Urinary bladder (tissue), 4 donors: ENCODE results near the gene TBC1D8. TPM values are rescaled to one million over a fixed set of nuclear protein-coding genes. Genes with fewer than 3 reads are reported as not detected.

Source experiments
- DNase-seq: peaks from one replicate; pipeline ENCODE4 v3.0.0-alpha.2; 2015; ENCODE audit errors: extremely low spot score
- H3K27ac ChIP-seq: one replicate; pipeline ENCODE4 v1.5.1; 2013; ENCODE audit warnings: low read depth, mild to moderate bottlenecking, moderate library complexity
- H3K36me3 ChIP-seq: one replicate; pipeline ENCODE4 v1.6.1; 2013; ENCODE audit warnings: mild to moderate bottlenecking, moderate library complexity; ENCODE audit not compliant: insufficient read depth
- H3K4me1 ChIP-seq: one replicate; pipeline ENCODE4 v1.6.1; 2013; ENCODE audit warnings: mild to moderate bottlenecking, moderate library complexity; ENCODE audit not compliant: insufficient read depth
- H3K4me3 ChIP-seq: one replicate; pipeline ENCODE4 v1.5.1; 2013; ENCODE audit warnings: low read depth, low read length
- WGBS: extraction: QIAGEN DNeasy Blood & Tissue Kit; methylation state at CpG from one replicate; pipeline ENCODE4 v1.1.7; 2013; 5-methylcytosine and 5-hydroxymethylcytosine counted together
- polyA plus RNA-seq: library from polyadenylated mRNA; stranded (reverse); fragments of 200-250 nt; gene quantifications from one replicate; pipeline ENCODE4 v1.2.3, GENCODE V29; 2013
- total RNA-seq: library from RNA; depleted of rRNA; stranded (reverse); fragments of >200 nt; gene quantifications from one replicate; pipeline ENCODE4 v1.2.3, GENCODE V29; 2014
- donor health status: healthy with polysubstance abuse.
- donor health status: healthy.

TBC1D8 gene
- total and polyA plus RNA-seq, 2 donors, result 14.0 to 19.0 TPM

GRCh38 chr2:100976645-100977391, 174.4 kb downstream of the TBC1D8 start:
- WGBS, result 80% methylated on average over 19 of the region's 19 CpGs
- Histone ChIP-seq H3K4me3 (no peak overlapping the region), H3K27ac (no peak overlapping the region), H3K4me1 (no peaks in the 10 kb centered on the region), H3K36me3 (no peaks in the 10 kb centered on the region)
- DNase-seq, result no peak

- no peaks in the 10 kb centered on the region for H3K36me3 ChIP-seq
- H3K27ac ChIP-seq, result no peak overlapping the region
- H3K4me3 ChIP-seq, result no peak overlapping the region
- WGBS, result 92% methylated on average over 6 of the region's 6 CpGs
- H3K4me1 ChIP-seq, result no peaks in the 10 kb centered on the region
- DNase-seq, result no peak
Measured at GRCh38 chr2:100976061-100976460, 175.1 kb downstream of the TBC1D8 start.

GRCh38 chr2:100975521-100975785, 175.7 kb downstream of the TBC1D8 start:
- no peak for DNase-seq
- no peak overlapping the region for H3K27ac ChIP-seq
- H3K4me1 ChIP-seq, result no peaks in the 10 kb centered on the region
- H3K36me3 ChIP-seq, result no peaks in the 10 kb centered on the region
- no peak overlapping the region for H3K4me3 ChIP-seq
- 97% methylated on average over 7 of the region's 7 CpGs for WGBS

- no peak for DNase-seq
- no peaks in the 10 kb centered on the region for H3K36me3 ChIP-seq
- H3K27ac ChIP-seq, result no peak overlapping the region
- no peak overlapping the region for H3K4me3 ChIP-seq
- WGBS, result 92% methylated on average over 22 of the region's 22 CpGs
- no peaks in the 10 kb centered on the region for H3K4me1 ChIP-seq
Measured at GRCh38 chr2:100974712-100975520, 176.3 kb downstream of the TBC1D8 start.

GRCh38 chr2:100972452-100972851, 178.7 kb downstream of the TBC1D8 start:
- 85% methylated on average over 7 of the region's 7 CpGs for WGBS
- Histone ChIP-seq H3K36me3 (no peaks in the 10 kb centered on the region), H3K4me3 (no peak overlapping the region), H3K27ac (no peak overlapping the region), H3K4me1 (no peaks in the 10 kb centered on the region)
- DNase-seq, result no peak

GRCh38 chr2:100971221-100971620, 180.0 kb downstream of the TBC1D8 start:
- no peaks in the 10 kb centered on the region for H3K36me3 ChIP-seq
- no peak for DNase-seq

GRCh38 chr2:100969998-100970397, 181.2 kb downstream of the TBC1D8 start:
- Histone ChIP-seq H3K4me1 (no peaks in the 10 kb centered on the region), H3K4me3 (no peak overlapping the region), H3K36me3 (no peaks in the 10 kb centered on the region), H3K27ac (no peak overlapping the region)
- no peak for DNase-seq
- 95% methylated on average over 7 of the region's 7 CpGs for WGBS

More at GRCh38 chr2:100971221-100971620, 180.0 kb downstream of the TBC1D8 start:
- Histone ChIP-seq H3K27ac (no peak overlapping the region), H3K4me3 (no peak overlapping the region), H3K4me1 (no peaks in the 10 kb centered on the region)
- 91% methylated on average over 9 of the region's 9 CpGs for WGBS

GRCh38 chr2:100968146-100969145, 182.7 kb downstream of the TBC1D8 start:
- no peak for DNase-seq
- 92% methylated on average over 28 of the region's 28 CpGs for WGBS

GRCh38 chr2:100967716-100968115, 183.5 kb downstream of the TBC1D8 start:
- Histone ChIP-seq H3K27ac (no peak overlapping the region), H3K4me3 (no peak overlapping the region), H3K4me1 (no peaks in the 10 kb centered on the region), H3K36me3 (no peaks in the 10 kb centered on the region)
- WGBS, result 93% methylated on average over 8 of the region's 8 CpGs
- no peak for DNase-seq

More at GRCh38 chr2:100968146-100969145, 182.7 kb downstream of the TBC1D8 start:
- Histone ChIP-seq H3K36me3 (no peaks in the 10 kb centered on the region), H3K4me3 (no peak overlapping the region), H3K4me1 (no peaks in the 10 kb centered on the region), H3K27ac (no peak overlapping the region)

GRCh38 chr2:100965596-100965995, 185.6 kb downstream of the TBC1D8 start:
- no peak for DNase-seq
- Histone ChIP-seq H3K4me3 (no peak overlapping the region), H3K36me3 (no peaks in the 10 kb centered on the region), H3K4me1 (no peaks in the 10 kb centered on the region), H3K27ac (no peak overlapping the region)
- WGBS, result 95% methylated on average over 5 of the region's 5 CpGs

- no peak overlapping the region for H3K4me3 ChIP-seq
- H3K4me1 ChIP-seq, result no peaks in the 10 kb centered on the region
- no peaks in the 10 kb centered on the region for H3K36me3 ChIP-seq
- WGBS, result 78% methylated on average over 11 of the region's 11 CpGs
- no peak for DNase-seq
- H3K27ac ChIP-seq, result no peak overlapping the region
Measured at GRCh38 chr2:100964681-100965169, 186.5 kb downstream of the TBC1D8 start.

- no peak overlapping the region for H3K4me3 ChIP-seq
- no peaks in the 10 kb centered on the region for H3K4me1 ChIP-seq
- no peaks in the 10 kb centered on the region for H3K36me3 ChIP-seq
- no peak overlapping the region for H3K27ac ChIP-seq
- DNase-seq, result no peak
- WGBS, result 80% methylated on average over 12 of the region's 12 CpGs
Measured at GRCh38 chr2:100964222-100964621, 187.0 kb downstream of the TBC1D8 start.

- Histone ChIP-seq H3K27ac (no peak overlapping the region), H3K4me1 (no peaks in the 10 kb centered on the region), H3K36me3 (no peaks in the 10 kb centered on the region), H3K4me3 (no peak overlapping the region)
- WGBS, result 94% methylated on average over 4 of the region's 4 CpGs
- DNase-seq, result no peak
Measured at GRCh38 chr2:100963026-100963375, 188.2 kb downstream of the TBC1D8 start.
